AG04449 (cell line): ENCODE measurements around the gene PTF1A.

Source experiments
- CTCF ChIA-PET: fragments of 350-600 bp; formaldehyde crosslinking; extraction: SDS; loops from one replicate; lab custom pipeline; 2021; ENCODE audit warnings: antibody characterized with exemption; lab: Yijun Ruan, JAX
- POLR2A ChIA-PET: fragments of 400-600, 350-600 bp; formaldehyde crosslinking; extraction: SDS; loops from one replicate; lab custom pipeline; 2020; ENCODE audit warnings: antibody characterized with exemption, inconsistent platforms; lab: Yijun Ruan, JAX
- DNase-seq: peaks from one replicate; pipeline ENCODE4 v3.0.0-alpha.2; 2010; ENCODE audit warnings: low read depth, low spot score
- H3K4me3 ChIP-seq: 2 replicates; pipeline ENCODE4 v1.5.1; 2011; ENCODE audit warnings: low read depth, mild to moderate bottlenecking, control low read depth, low read length
- CTCF ChIP-seq: IDR thresholded peaks from one replicate; pipeline ENCODE4 v1.5.1; 2011; ENCODE audit warnings: mild to moderate bottlenecking, moderate library complexity, low read length, control low read depth, inconsistent platforms; ENCODE audit not compliant: insufficient read depth; ENCODE audit errors: missing control alignments

The PTF1A gene

DNA sequence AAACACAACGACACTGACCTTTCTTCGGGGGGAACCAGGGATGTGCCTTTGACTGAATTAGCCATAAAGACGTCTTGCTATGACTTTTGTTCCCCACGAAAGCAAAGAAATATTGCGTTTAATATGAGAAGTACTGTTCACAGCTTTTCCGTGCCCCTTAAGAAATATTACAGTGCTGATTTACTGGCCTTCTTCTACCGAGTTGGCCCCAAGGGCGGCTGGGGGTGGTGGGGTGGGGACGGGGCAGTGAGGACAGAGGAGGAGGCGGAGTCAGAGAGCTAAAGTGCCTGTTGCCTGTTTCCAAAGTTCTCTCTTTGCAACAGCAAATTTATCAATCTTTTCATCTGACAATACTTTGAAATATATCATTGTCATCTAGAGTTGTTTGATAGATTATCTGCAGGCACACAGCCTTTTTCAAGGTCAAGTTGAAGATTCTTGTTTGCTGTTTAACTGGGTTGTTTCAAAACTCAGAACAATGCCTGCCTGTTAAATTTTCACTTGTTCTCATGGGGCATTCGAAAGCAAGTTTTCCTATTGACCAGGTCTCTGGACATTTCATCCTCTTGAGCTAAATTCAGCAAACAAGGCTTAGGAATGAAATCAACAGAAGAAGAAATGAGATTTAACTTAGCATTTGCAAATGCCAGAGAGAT is 9.0 kb downstream of the PTF1A start:
- no peak for TF ChIP-seq CTCF
- CTCF ChIA-PET = no interaction called here

GRCh38 chr10:23201837-23202236 is 9.7 kb downstream of the PTF1A start:
- no peak overlapping the region for H3K4me3 ChIP-seq
- TF ChIP-seq CTCF = no peak
- ChIA-PET CTCF (no interaction called here), POLR2A (no interaction called here)
- no peak for DNase-seq

More for the DNA sequence above, 9.0 kb downstream of the PTF1A start:
- no peak overlapping the region for H3K4me3 ChIP-seq
- no peak for DNase-seq
- POLR2A ChIA-PET = no interaction called here

DNA sequence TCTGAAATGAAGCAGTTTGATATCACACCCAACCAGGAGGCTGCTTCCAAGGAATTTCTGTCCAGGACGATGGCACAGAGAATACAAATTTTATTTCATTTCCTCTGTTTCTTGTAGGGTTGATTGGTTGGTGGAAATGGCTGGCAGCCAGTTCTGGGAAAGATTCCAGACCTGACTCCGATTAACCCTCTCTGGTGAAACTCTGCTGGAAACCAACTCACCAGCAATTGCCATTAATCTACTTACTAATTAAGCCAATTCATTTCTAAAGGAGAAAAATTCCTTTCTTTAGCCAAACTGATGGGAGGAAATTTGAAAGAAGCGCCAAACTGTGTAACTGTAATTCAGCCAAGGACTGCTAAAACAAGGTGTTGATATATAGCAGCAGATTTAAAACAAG is 10.7 kb downstream of the PTF1A start:
- H3K4me3 ChIP-seq = no peak overlapping the region
- POLR2A ChIA-PET = no interaction called here
- CTCF ChIA-PET = no interaction called here
- DNase-seq = no peak
- no peak for TF ChIP-seq CTCF

- POLR2A ChIA-PET = no interaction called here
- CTCF ChIA-PET = no interaction called here
- H3K4me3 ChIP-seq = no peak overlapping the region
- DNase-seq = no peak
- TF ChIP-seq CTCF = no peak
Observed at GRCh38 chr10:23203369-23204325, 11.5 kb downstream of the PTF1A start.

GRCh38 chr10:23204773-23205172 is 12.7 kb downstream of the PTF1A start:
- H3K4me3 ChIP-seq = no peak overlapping the region
- ChIA-PET POLR2A (no interaction called here), CTCF (no interaction called here)
- no peak for TF ChIP-seq CTCF
- DNase-seq = no peak
